H1 (cell line): Measurements from ENCODE around the gene UBE2H. TPM values are rescaled to one million over a fixed set of nuclear protein-coding genes. Genes with fewer than 3 reads are reported as not detected.

Source experiments
- CTCF ChIA-PET: fragments of 300-600 bp; sonication (Branson Sonifier 250); formaldehyde crosslinking; loops from one replicate; lab custom pipeline; 2021; ENCODE audit not compliant: partially characterized antibody; lab: Charles Lee
- POLR2A ChIA-PET: fragments of 300-600 bp; sonication (Branson Sonifier 250); formaldehyde crosslinking; loops from one replicate; lab custom pipeline; 2021; ENCODE audit warnings: inconsistent platforms; ENCODE audit not compliant: partially characterized antibody; lab: Charles Lee
- DNase-seq, 2 experiments: peaks; one replicate each; pipeline versions ENCODE4 v3.0.0 to v3.0.0-alpha.2; 2010 to 2022; ENCODE audit warnings: low spot score in 2 of 2, low read depth in 1 of 2, mixed read lengths in 1 of 2
- FAIRE-seq: peaks from 2 replicates; lab custom pipeline; 2011; peaks lifted over from hg19 to GRCh38; lab: Jason Lieb, UNC
- H2AFZ ChIP-seq: 2 replicates; pipeline ENCODE4 v1.8.1; 2012; ENCODE audit warnings: low read length, inconsistent platforms
- H2AK5ac ChIP-seq: 2 replicates; pipeline ENCODE4 v1.6.1; 2013; ENCODE audit warnings: low read depth, low read length
- H2BK120ac ChIP-seq: replicated peaks from 2 replicates; pipeline ENCODE3; 2013; ENCODE audit warnings: low read depth, low read length, inconsistent platforms
- H2BK12ac ChIP-seq: 2 replicates; pipeline ENCODE4 v1.6.1; 2013; ENCODE audit warnings: low read depth, low read length
- H2BK15ac ChIP-seq: 2 replicates; pipeline ENCODE4 v1.6.1; 2013; ENCODE audit warnings: low read length
- H2BK20ac ChIP-seq: 2 replicates; pipeline ENCODE4 v1.6.1; 2013; ENCODE audit warnings: low read length
- H2BK5ac ChIP-seq: 2 replicates; pipeline ENCODE4 v1.6.1; 2013; ENCODE audit warnings: low read depth, low read length
- H3K14ac ChIP-seq: 2 replicates; pipeline ENCODE4 v1.6.1; 2013; ENCODE audit warnings: inconsistent platforms; ENCODE audit not compliant: insufficient read length
- H3K18ac ChIP-seq: 2 replicates; pipeline ENCODE4 v1.6.1; 2013; ENCODE audit warnings: low read length; ENCODE audit errors: extremely low read depth
- H3K23ac ChIP-seq: 2 replicates; pipeline ENCODE4 v1.6.1; 2013; ENCODE audit warnings: inconsistent platforms; ENCODE audit not compliant: insufficient read length
- H3K23me2 ChIP-seq: 2 replicates; pipeline ENCODE4 v1.6.1; 2013; ENCODE audit warnings: low read depth, low read length
- H3K27ac ChIP-seq: 2 replicates; pipeline ENCODE4 v1.6.1; 2011; ENCODE audit warnings: low read depth, low read length, inconsistent platforms
- H3K27me3 ChIP-seq, 4 experiments: replicated peaks in 1 of 4; 1 replicate in 1 of 4; 2 replicates in 3 of 4; pipeline versions ENCODE4 v1.6.1 to v1.8.1; 2011 to 2013; ENCODE audit warnings: low read length in 3 of 4, mild to moderate bottlenecking in 3 of 4, inconsistent platforms in 2 of 4, mixed read lengths in 2 of 4, moderate library complexity in 1 of 4; ENCODE audit not compliant: control insufficient read depth in 3 of 4, insufficient read depth in 3 of 4; ENCODE audit errors: extremely low read depth in 1 of 4
- H3K36me3 ChIP-seq, 4 experiments: 2 replicates each; pipeline versions ENCODE4 v1.6.1 to v1.8.1; 2011 to 2013; ENCODE audit warnings: mild to moderate bottlenecking in 4 of 4, low read length in 3 of 4, moderate library complexity in 2 of 4, control low read depth in 1 of 4, inconsistent platforms in 1 of 4; ENCODE audit not compliant: insufficient read depth in 4 of 4, control insufficient read depth in 2 of 4
- H3K4ac ChIP-seq: replicated peaks from 2 replicates; pipeline ENCODE3; 2013; ENCODE audit warnings: low read length, low read depth, mixed read lengths, inconsistent platforms; ENCODE audit not compliant: insufficient read length
- H3K4me1 ChIP-seq, 4 experiments: replicated peaks in 1 of 4; 1 replicate in 1 of 4; 2 replicates in 3 of 4; pipeline versions ENCODE4 v1.6.1 to v1.8.1; 2011 to 2013; ENCODE audit warnings: low read length in 3 of 4, inconsistent platforms in 2 of 4, mixed read lengths in 1 of 4; ENCODE audit not compliant: insufficient read depth in 4 of 4, control insufficient read depth in 3 of 4
- H3K4me2 ChIP-seq, 2 experiments: 2 replicates each; pipeline versions ENCODE4 v1.6.1 to v1.8.1; 2011 to 2013; ENCODE audit warnings: low read depth in 2 of 2, low read length in 2 of 2, control low read depth in 1 of 2, inconsistent platforms in 1 of 2, mild to moderate bottlenecking in 1 of 2; ENCODE audit not compliant: insufficient read depth in 1 of 2
- H3K4me3 ChIP-seq, 4 experiments: fragments of 200-600, 300-600 bp in 1 of 4; sonication (generic), shearing (Covaris generic), sonication (Bioruptor Twin) in 1 of 4; 2 replicates each; pipeline versions ENCODE4 v1.5.1 to v1.8.1; 2011 to 2016; ENCODE audit warnings: low read length in 4 of 4, low read depth in 3 of 4, control low read depth in 2 of 4, inconsistent platforms in 2 of 4, mild to moderate bottlenecking in 2 of 4, mixed read lengths in 1 of 4, moderate library complexity in 1 of 4; ENCODE audit not compliant: insufficient read depth in 2 of 4; ENCODE audit errors: extremely low read depth in 1 of 4
- H3K56ac ChIP-seq: replicated peaks from 2 replicates; pipeline ENCODE3; 2013; ENCODE audit warnings: low read depth, mild to moderate bottlenecking, mixed read lengths, low read length, inconsistent platforms; ENCODE audit not compliant: insufficient read length
- H3K79me1 ChIP-seq: 2 replicates; pipeline ENCODE4 v1.6.1; 2013; ENCODE audit warnings: low read depth, low read length, control low read depth
- H3K79me2 ChIP-seq, 2 experiments: 2 replicates each; pipeline versions ENCODE4 v1.6.1 to v1.8.1; 2012 to 2013; ENCODE audit warnings: low read length in 2 of 2, mild to moderate bottlenecking in 2 of 2, inconsistent platforms in 1 of 2; ENCODE audit not compliant: insufficient read depth in 2 of 2, control insufficient read depth in 1 of 2
- H3K9ac ChIP-seq, 4 experiments: replicated peaks in 1 of 4; 1 replicate in 1 of 4; 2 replicates in 3 of 4; pipeline versions ENCODE4 v1.6.1 to v1.8.1; 2011 to 2013; ENCODE audit warnings: low read depth in 3 of 4, low read length in 3 of 4, control low read depth in 2 of 4, mild to moderate bottlenecking in 2 of 4, moderate library complexity in 2 of 4, inconsistent platforms in 1 of 4; ENCODE audit errors: extremely low read depth in 1 of 4
- H3K9me3 ChIP-seq, 2 experiments: 2 replicates each; pipeline versions ENCODE4 v1.6.1 to v1.8.1; 2012 to 2013; ENCODE audit warnings: mild to moderate bottlenecking in 2 of 2, moderate library complexity in 2 of 2, control low read depth in 1 of 2, inconsistent platforms in 1 of 2, low read depth in 1 of 2, low read length in 1 of 2, mixed read lengths in 1 of 2; ENCODE audit not compliant: insufficient read depth in 2 of 2
- H4K20me1 ChIP-seq, 2 experiments: replicated peaks in 1 of 2; 2 replicates each; pipeline versions ENCODE3 to v1.8.1; 2011 to 2013; ENCODE audit warnings: inconsistent platforms in 2 of 2, low read length in 2 of 2, mild to moderate bottlenecking in 1 of 2; ENCODE audit not compliant: insufficient read depth in 2 of 2, control insufficient read depth in 1 of 2
- H4K5ac ChIP-seq: 2 replicates; pipeline ENCODE4 v1.6.1; 2013; ENCODE audit warnings: low read length, low read depth, mixed read lengths, inconsistent platforms; ENCODE audit not compliant: insufficient read length
- H4K8ac ChIP-seq: 2 replicates; pipeline ENCODE4 v1.8.0; 2013; ENCODE audit warnings: mild to moderate bottlenecking, moderate library complexity, low read length, inconsistent platforms; ENCODE audit not compliant: insufficient read depth; ENCODE audit errors: extremely low read depth
- H4K91ac ChIP-seq: replicated peaks from 2 replicates; pipeline ENCODE3; 2013; ENCODE audit warnings: low read length, mixed read lengths, inconsistent platforms; ENCODE audit not compliant: insufficient read length
- CTCF ChIP-seq, 3 experiments: IDR thresholded peaks; 1 replicate in 2 of 3; 2 replicates in 1 of 3; pipeline versions ENCODE4 v1.5.1 to v1.6.1; 2011; ENCODE audit warnings: low read length in 3 of 3, mild to moderate bottlenecking in 3 of 3, inconsistent platforms in 2 of 3, low read depth in 1 of 3, moderate library complexity in 1 of 3; ENCODE audit not compliant: insufficient read depth in 1 of 3; ENCODE audit errors: control extremely low read depth in 1 of 3
- EZH2 ChIP-seq: fragments of 200-600 bp; sonication (generic); IDR thresholded peaks from 2 replicates; pipeline ENCODE4 v1.7.1; 2012; ENCODE audit warnings: low read depth, mild to moderate bottlenecking, moderate library complexity, low read length, inconsistent platforms; ENCODE audit not compliant: severe bottlenecking
- SIN3A ChIP-seq, 2 experiments: IDR thresholded peaks in 1 of 2; conservative IDR thresholded peaks in 1 of 2; 2 replicates each; pipeline ENCODE4 v1.6.1; 2011 to 2012; ENCODE audit warnings: low read length in 2 of 2, improper control_type of control experiment in 1 of 2, low read depth in 1 of 2, mild to moderate bottlenecking in 1 of 2
- TBP ChIP-seq: IDR thresholded peaks from 2 replicates; pipeline ENCODE4 v1.6.1; 2011; ENCODE audit warnings: low read depth, low read length, improper control_type of control experiment
- WGBS, 2 experiments: shearing (Covaris generic) in 1 of 2; methylation state at CpG; one replicate each; pipeline versions ENCODE4 v1.1.6 to v1.1.7; 2013 to 2015; ENCODE audit warnings: low lambda C conversion rate in 2 of 2, mixed read lengths in 2 of 2, inconsistent platforms in 1 of 2, low coverage in 1 of 2, missing lambda C conversion rate in 1 of 2; ENCODE audit not compliant: insufficient replicate concordance in 2 of 2, insufficient coverage in 1 of 2, insufficient read length in 1 of 2; ENCODE audit errors: extremely low coverage in 1 of 2, missing lambda C conversion rate in 1 of 2; 5-methylcytosine and 5-hydroxymethylcytosine counted together
- polyA plus RNA-seq, 7 experiments: library from polyadenylated mRNA; depleted of rRNA in 3 of 7; stranded (reverse) in 5 of 7; unstranded in 2 of 7; fragments of >200 nt in 5 of 7; fragments of 200-250 nt in 2 of 7; gene quantifications; 1 replicate in 5 of 7; 2 replicates in 1 of 7; 4 replicates in 1 of 7; pipeline versions ENCODE4 v1.2.1 to v1.2.3, GENCODE V29; 2011 to 2013; ENCODE audit warnings: missing spikeins in 2 of 7, mixed read lengths in 2 of 7
- total RNA-seq: library from RNA; stranded (reverse); fragmentation: NEBNext Ultra II Directional; extraction: Animal tissue kit (Norgen Biotek cat#: 25700); gene quantifications from 2 replicates; pipeline ENCODE4 v1.2.1, GENCODE V29; 2021
- TF ChIP-seq, protein P1 (sequence below): IDR thresholded peaks from 2 replicates; pipeline ENCODE4 v1.6.1; 2012; ENCODE audit warnings: low read length, inconsistent platforms

The UBE2H gene
- total and polyA plus RNA-seq, 2 of the 8 experiments (the other 6 are each of a cell fraction or from before 2014, with no cell fraction given): 30.6 to 62.2 TPM

- no peak overlapping the region for H2BK12ac ChIP-seq
- no peaks in the 10 kb centered on the region for H3K79me1 ChIP-seq
- peak overlapping the region; percentile 46 for H4K5ac ChIP-seq
- H3K56ac ChIP-seq: no peak overlapping the region
- no peak overlapping the region for H3K27ac ChIP-seq
- no peaks in the 10 kb centered on the region for H3K9me3 ChIP-seq
- H3K4me1 ChIP-seq: peaks cover 0 to 13% (median 5%) of the 10 kb centered on the region in 4 experiments; a peak in 6 of 7 replicates
- WGBS, 2 experiments: 30% methylated on average over 26 of the region's 28 CpGs; no CpG with 5 or more reads in 1 of the 2 experiments
- H2BK5ac ChIP-seq: peak overlapping the region; percentile 83; the same call in 1 of the 2 replicates
- no peaks in the 10 kb centered on the region for H3K79me2 ChIP-seq
- no peaks in the 10 kb centered on the region for H4K20me1 ChIP-seq
- peak overlapping the region; percentile 73; the same call in 1 of the 2 replicates for H4K8ac ChIP-seq
- H2AFZ ChIP-seq: peak overlapping the region; percentile 72
- H4K91ac ChIP-seq: no peak overlapping the region
- peaks cover 3% of the 10 kb centered on the region for H3K23me2 ChIP-seq
- H3K4ac ChIP-seq: no peak overlapping the region
- H3K9ac ChIP-seq: no peak overlapping the region; a peak in 2 of 7 replicates
- H2AK5ac ChIP-seq: no peak overlapping the region
- POLR2A ChIA-PET: interaction anchor here (0.6 to 5.6 kb wide), 15 partner anchors 11 to 223 kb away, joined by 3 to 36 read pairs (median 3); no protein-coding TSS in a partner anchor
- H2BK120ac ChIP-seq: no peak overlapping the region
- H3K18ac ChIP-seq: peak overlapping the region; percentile 93
- DNase-seq (peak; percentile 90 to 95), FAIRE-seq (peak; percentile 58)
- H3K14ac ChIP-seq: no peak overlapping the region
- no peak overlapping the region for H2BK20ac ChIP-seq
- H2BK15ac ChIP-seq: no peak overlapping the region
- H3K23ac ChIP-seq: no peak overlapping the region
- CTCF ChIA-PET: interaction anchor here (0.6 to 8.8 kb wide), 61 partner anchors 11 to 750 kb away, joined by 3 to 141 read pairs (median 4); partner anchors contain the start of gene STRIP2
- no peaks in the 10 kb centered on the region for H3K36me3 ChIP-seq
- no peaks in the 10 kb centered on the region for H3K27me3 ChIP-seq
- H3K4me2 ChIP-seq: peak overlapping the region; percentile 51 to 98
- peak overlapping the region; percentile 57 to 91 (median 87) for H3K4me3 ChIP-seq
- TF ChIP-seq EZH2 (no peak), SIN3A (conservative IDR thresholded peaks at IDR 0.05 in 1 of 2, IDR thresholded peaks at IDR 0.05 in 1 of 2; ENCODE audit: low read depth in 1 of 2, low read length in 2 of 2) (peak in 1 of 2 experiments; percentile 81; a peak in 3 of 4 replicates), CTCF (IDR thresholded peaks at IDR 0.05; ENCODE audit: control extremely low read depth in 1 of 3, insufficient read depth in 1 of 3, low read depth in 1 of 3, low read length in 3 of 3) (peak; percentile 45 to 71 (median 69)), TBP (peak; percentile 85)
- TF ChIP-seq, protein P1, sequence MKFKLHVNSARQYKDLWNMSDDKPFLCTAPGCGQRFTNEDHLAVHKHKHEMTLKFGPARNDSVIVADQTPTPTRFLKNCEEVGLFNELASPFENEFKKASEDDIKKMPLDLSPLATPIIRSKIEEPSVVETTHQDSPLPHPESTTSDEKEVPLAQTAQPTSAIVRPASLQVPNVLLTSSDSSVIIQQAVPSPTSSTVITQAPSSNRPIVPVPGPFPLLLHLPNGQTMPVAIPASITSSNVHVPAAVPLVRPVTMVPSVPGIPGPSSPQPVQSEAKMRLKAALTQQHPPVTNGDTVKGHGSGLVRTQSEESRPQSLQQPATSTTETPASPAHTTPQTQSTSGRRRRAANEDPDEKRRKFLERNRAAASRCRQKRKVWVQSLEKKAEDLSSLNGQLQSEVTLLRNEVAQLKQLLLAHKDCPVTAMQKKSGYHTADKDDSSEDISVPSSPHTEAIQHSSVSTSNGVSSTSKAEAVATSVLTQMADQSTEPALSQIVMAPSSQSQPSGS: no peak
Observed at GRCh38 chr7:129824291-129825208, 128.2 kb downstream of the UBE2H start.
